GM12878 (cell line): ENCODE data around the gene ZDHHC22. TPM values are rescaled to one million over a fixed set of nuclear protein-coding genes. Genes with fewer than 3 reads are reported as not detected.

Source experiments
- ATAC-seq: fragments of 200-7000 bp; cut with Tn5 transposase; 3 replicates; pipeline ENCODE4 v1.9.1; 2020; ENCODE audit warnings: mild to moderate bottlenecking, moderate library complexity
- BruUV-seq: library from RNA; stranded (reverse); fragments of 400-500 nt; replicated peaks from 2 replicates; lab custom pipeline; 2021; lab: Mats Ljungman, UMichigan
- CTCF ChIA-PET: fragments of 300-600 bp; sonication (Branson Sonifier 250); formaldehyde crosslinking; extraction: SDS; loops from one replicate; lab custom pipeline; 2021; ENCODE audit warnings: inconsistent platforms; lab: Yijun Ruan, JAX
- POLR2A ChIA-PET: fragments of 350-600 bp; formaldehyde crosslinking; extraction: SDS; loops from one replicate; lab custom pipeline; 2021; ENCODE audit warnings: inconsistent platforms; lab: Charles Lee
- RAD21 ChIA-PET: fragments of 300-600 bp; sonication (Branson Sonifier 250); formaldehyde crosslinking; loops from one replicate; lab custom pipeline; 2023; ENCODE audit warnings: antibody characterized with exemption; ENCODE audit not compliant: unreplicated experiment; lab: Charles Lee
- SMC1A ChIA-PET: fragments of 300-600 bp; sonication (Branson Sonifier 250); formaldehyde crosslinking; loops from one replicate; lab custom pipeline; 2023; ENCODE audit not compliant: unreplicated experiment, uncharacterized antibody; lab: Charles Lee
- DNase-seq: peaks from one replicate; pipeline ENCODE4 v3.0.0-alpha.2; 2011; ENCODE audit warnings: low read depth, low spot score
- FAIRE-seq: peaks from 3 replicates; lab custom pipeline; 2011; peaks lifted over from hg19 to GRCh38; lab: Jason Lieb, UNC
- H2AFZ ChIP-seq: 2 replicates; pipeline ENCODE4 v1.6.0; 2011; ENCODE audit warnings: low read depth, low read length, control low read depth; ENCODE audit not compliant: control insufficient read depth
- H3K27ac ChIP-seq: 2 replicates; pipeline ENCODE4 v1.5.1; 2011; ENCODE audit warnings: control low read depth; ENCODE audit not compliant: control insufficient read depth, insufficient read depth
- H3K27me3 ChIP-seq, 2 experiments: replicated peaks in 1 of 2; 2 replicates each; pipeline versions ENCODE4 v1.6.0 to v1.6.1; 2011; ENCODE audit warnings: low read length in 1 of 2; ENCODE audit not compliant: control insufficient read depth in 2 of 2, insufficient read depth in 2 of 2
- H3K36me3 ChIP-seq, 2 experiments: 2 replicates each; pipeline ENCODE4 v1.5.1; 2011; ENCODE audit warnings: low read length in 1 of 2; ENCODE audit not compliant: control insufficient read depth in 2 of 2, insufficient read depth in 2 of 2
- H3K4me1 ChIP-seq: 2 replicates; pipeline ENCODE4 v1.6.1; 2011; ENCODE audit warnings: mild to moderate bottlenecking, low read length, moderate library complexity, mixed read lengths; ENCODE audit not compliant: control insufficient read depth, insufficient read depth
- H3K4me2 ChIP-seq: 2 replicates; pipeline ENCODE4 v1.6.0; 2011; ENCODE audit warnings: control low read depth; ENCODE audit not compliant: control insufficient read depth, insufficient read depth
- H3K4me3 ChIP-seq: fragments of 200-600 bp; sonication (generic); 2 replicates; pipeline ENCODE4 v1.5.1; 2016
- H3K79me2 ChIP-seq: 2 replicates; pipeline ENCODE4 v1.6.0; 2011; ENCODE audit warnings: low read length; ENCODE audit not compliant: control insufficient read depth, insufficient read depth
- H3K9ac ChIP-seq: 2 replicates; pipeline ENCODE4 v1.8.0; 2011; ENCODE audit warnings: low read length, control low read depth, mixed read lengths; ENCODE audit not compliant: control insufficient read depth, insufficient read depth
- H3K9me3 ChIP-seq: replicated peaks from 3 replicates; pipeline ENCODE4 v1.5.1; 2011; ENCODE audit warnings: mild to moderate bottlenecking, low read length; ENCODE audit not compliant: control insufficient read depth, insufficient read depth
- H4K20me1 ChIP-seq: 2 replicates; pipeline ENCODE4 v1.6.0; 2011; ENCODE audit not compliant: control insufficient read depth, insufficient read depth
- BACH1 ChIP-seq: fragments of 450-650 bp; IDR thresholded peaks from 2 replicates; pipeline ENCODE4 v1.6.1; 2017; ENCODE audit warnings: mild to moderate bottlenecking, borderline replicate concordance
- BCL11A ChIP-seq: IDR thresholded peaks from 2 replicates; pipeline ENCODE4 v1.6.1; 2011; ENCODE audit warnings: low read depth, low read length
- CHD2 ChIP-seq: IDR thresholded peaks from 2 replicates; pipeline ENCODE4 v1.6.1; 2011; ENCODE audit warnings: low read depth, low read length, improper control_type of control experiment, borderline replicate concordance
- CREM ChIP-seq: IDR thresholded peaks from 2 replicates; pipeline ENCODE4 v1.6.1; 2014; ENCODE audit warnings: antibody characterized with exemption, low read depth
- CUX1 ChIP-seq: IDR thresholded peaks from 2 replicates; pipeline ENCODE4 v1.6.1; 2012; ENCODE audit warnings: improper control_type of control experiment, low read depth, low read length; ENCODE audit not compliant: insufficient replicate concordance
- EGR1 ChIP-seq, 2 experiments: IDR thresholded peaks; 1 replicate in 1 of 2; 2 replicates in 1 of 2; pipeline ENCODE4 v1.6.1; 2011 to 2012; ENCODE audit warnings: low read depth in 2 of 2, low read length in 2 of 2, borderline replicate concordance in 1 of 2, mild to moderate bottlenecking in 1 of 2, moderate library complexity in 1 of 2
- ESRRA ChIP-seq: IDR thresholded peaks from 2 replicates; pipeline ENCODE4 v1.6.1; 2012; ENCODE audit warnings: mild to moderate bottlenecking, low read length, improper control_type of control experiment
- GATAD2B ChIP-seq: fragments of 450-650 bp; conservative IDR thresholded peaks from 2 replicates; pipeline ENCODE4 v1.6.1; 2017; ENCODE audit warnings: low read depth, mild to moderate bottlenecking, moderate library complexity
- HSF1 ChIP-seq: fragments of 150-350 bp; IDR thresholded peaks from 2 replicates; pipeline ENCODE4 v1.6.1; 2014; ENCODE audit warnings: mild to moderate bottlenecking, low read depth, low read length
- KLF5 ChIP-seq: fragments of 450-650 bp; IDR thresholded peaks from 2 replicates; pipeline ENCODE4 v1.6.1; 2014; ENCODE audit warnings: mild to moderate bottlenecking; ENCODE audit not compliant: partially characterized antibody
- LARP7 ChIP-seq: fragments of 450-650 bp; IDR thresholded peaks from 2 replicates; pipeline ENCODE4 v1.6.1; 2017; ENCODE audit warnings: mild to moderate bottlenecking
- NBN ChIP-seq: fragments of 450-650 bp; IDR thresholded peaks from 2 replicates; pipeline ENCODE4 v1.6.1; 2016
- NFYB ChIP-seq: IDR thresholded peaks from 2 replicates; pipeline ENCODE4 v1.6.1; 2011; ENCODE audit warnings: low read depth, mild to moderate bottlenecking, low read length, improper control_type of control experiment, moderate library complexity; ENCODE audit not compliant: insufficient read depth
- RAD51 ChIP-seq: fragments of 450-650 bp; IDR thresholded peaks from 2 replicates; pipeline ENCODE4 v1.6.1; 2016; ENCODE audit warnings: moderate library complexity, mild to moderate bottlenecking, inconsistent platforms
- SMARCA5 ChIP-seq: fragments of 450-650 bp; IDR thresholded peaks from 2 replicates; pipeline ENCODE4 v1.6.1; 2017; ENCODE audit warnings: mild to moderate bottlenecking
- SREBF1 ChIP-seq: IDR thresholded peaks from 2 replicates; pipeline ENCODE4 v1.6.1; 2012; ENCODE audit warnings: mild to moderate bottlenecking, low read length
- ZSCAN29 ChIP-seq: fragments of 450-650 bp; IDR thresholded peaks from 2 replicates; pipeline ENCODE4 v1.6.1; 2017; ENCODE audit warnings: mild to moderate bottlenecking, moderate library complexity
- WGBS: methylation state at CpG from one replicate; pipeline ENCODE4 v1.1.6; 2016; ENCODE audit warnings: low lambda C conversion rate; ENCODE audit not compliant: insufficient replicate concordance, insufficient coverage; ENCODE audit errors: missing lambda C conversion rate; 5-methylcytosine and 5-hydroxymethylcytosine counted together
- in situ Hi-C: fragments of 300-500 bp; cut with MboI; formaldehyde crosslinking; loops from 9 replicates; pipeline ENCODE4 v1.14.3; 2018; ENCODE audit warnings: mixed read lengths
- intact Hi-C: fragments of 100-400 bp; cut with micrococcal nuclease; formaldehyde crosslinking; loops from one replicate; pipeline ENCODE4 v1.14.2; 2022; ENCODE audit not compliant: unreplicated experiment
- polyA plus RNA-seq, 11 experiments: library from polyadenylated mRNA; depleted of rRNA in 4 of 11; unstranded in 6 of 11; stranded (reverse) in 5 of 11; fragments of >200 nt; fragmentation: Nextera tagmentation in 4 of 11; fragmentation: Illumina TruSeq in 1 of 11; extraction: Ambion mirVana in 4 of 11; extraction: Trizol in 1 of 11; gene quantifications; 1 replicate in 1 of 11; 2 replicates in 10 of 11; pipeline versions ENCODE4 v1.2.1 to v1.2.3, GENCODE V29; 2011 to 2016; ENCODE audit warnings: inconsistent platforms in 2 of 11, missing spikeins in 2 of 11, low read depth in 1 of 11
- total RNA-seq, 4 experiments: library from RNA; depleted of rRNA in 3 of 4; stranded (reverse); fragments of >200 nt in 3 of 4; fragmentation: Illumina TruSeq in 1 of 4; extraction: Trizol in 1 of 4; gene quantifications; 2 replicates each; pipeline versions ENCODE4 v1.2.1 to v1.2.3, GENCODE V29; 2013 to 2021

The ZDHHC22 gene
- total and polyA plus RNA-seq, 10 of the 15 experiments (the other 5 are each of a cell fraction or from before 2014, with no cell fraction given): 0.06 TPM; not detected in 9

- intact Hi-C loops: no loop called here
- DNase-seq (no peak), ATAC-seq (peak; percentile 50), FAIRE-seq (no peak)
- peaks cover 6 to 7% of the 10 kb centered on the region in 2 experiments; a peak in 2 of 4 replicates for H3K27me3 ChIP-seq
- H4K20me1 ChIP-seq: no peaks in the 10 kb centered on the region
- H3K4me3 ChIP-seq: peak overlapping the region; percentile 48; the same call in 1 of the 2 replicates
- ChIA-PET POLR2A (interaction anchor here (0.6 to 5.2 kb wide), 5 partner anchors 22 to 54 kb away, joined by 3 to 68 read pairs (median 4); partner anchors contain the start of gene CIPC), CTCF (interaction anchor here (0.7 to 21.2 kb wide), 30 partner anchors 8 to 418 kb away, joined by 3 to 445 read pairs (median 4); partner anchors contain the start of genes CIPC, GSTZ1 and POMT2), RAD21 (interaction anchor here (0.6 to 5.7 kb wide), 26 partner anchors 10 to 251 kb away, joined by 3 to 185 read pairs (median 8); partner anchors contain the start of gene CIPC), SMC1A (interaction anchor here (0.6 to 20.2 kb wide), 20 partner anchors 10 to 448 kb away, joined by 3 to 428 read pairs (median 7); partner anchors contain the start of gene CIPC)
- peak overlapping the region; percentile 79 for H2AFZ ChIP-seq
- no peaks in the 10 kb centered on the region for H3K36me3 ChIP-seq
- 9% methylated on average over 59 of the region's 73 CpGs for WGBS
- H3K79me2 ChIP-seq: no peaks in the 10 kb centered on the region
- peak overlapping the region; percentile 62; the same call in 1 of the 2 replicates for H3K9ac ChIP-seq
- H3K4me1 ChIP-seq: peaks cover 49% of the 10 kb centered on the region
- no peaks in the 10 kb centered on the region for H3K9me3 ChIP-seq
- peak overlapping the region; percentile 90 for H3K4me2 ChIP-seq
- H3K27ac ChIP-seq: peak overlapping the region; percentile 4; the same call in 1 of the 2 replicates
- in situ Hi-C loops: no loop called here
- BruUV-seq: no TSS peak
- TF ChIP-seq NBN: no peak
- no peak for TF ChIP-seq KLF5
- peak; percentile 67; the same call in 1 of the 2 replicates for TF ChIP-seq ZSCAN29
- TF ChIP-seq CHD2: no peak
- TF ChIP-seq RAD51: no peak
- no peak for TF ChIP-seq ESRRA
- TF ChIP-seq SREBF1: no peak
- TF ChIP-seq BACH1: peak; percentile 96
- TF ChIP-seq GATAD2B: peak; percentile 94
- TF ChIP-seq CUX1: no peak
- TF ChIP-seq CREM: no peak
- TF ChIP-seq HSF1: no peak
- TF ChIP-seq BCL11A: no peak
- TF ChIP-seq LARP7: peak; percentile 82; the same call in 1 of the 2 replicates
- TF ChIP-seq SMARCA5: peak; percentile 95
- no peak for TF ChIP-seq NFYB
- TF ChIP-seq EGR1 (IDR thresholded peaks at IDR 0.05; ENCODE audit: borderline replicate concordance in 1 of 2, low read depth in 2 of 2, low read length in 2 of 2): peak in 1 of 2 experiments; percentile 21; a peak in 1 of 3 replicates
These were observed 17.0 kb downstream of the ZDHHC22 start for GRCh38 chr14:77124345-77125280.
